Psoas muscle (tissue), 8 donors: Measurements from ENCODE around the gene EFNA3. TPM values are rescaled to one million over a fixed set of nuclear protein-coding genes. Genes with fewer than 3 reads are reported as not detected.

Experiments used
- ATAC-seq, 4 donors: fragments of 200-7000 bp; cut with Tn5 transposase; one replicate each; pipeline ENCODE4 v1.9.1; 2020; ENCODE audit warnings: moderate library complexity in 3 of 4, mild to moderate bottlenecking in 2 of 4
- DNase-seq, 2 donors: peaks; one replicate each; pipeline ENCODE4 v3.0.0-alpha.2; 2020
- H3K27ac ChIP-seq: fragments of 200-600 bp; one replicate; pipeline ENCODE4 v1.8.0; 2022
- H3K27me3 ChIP-seq, 3 donors: fragments of 200-600 bp in 1 of 3; one replicate each; pipeline versions ENCODE4 v1.6.1 to v1.8.0; 2013 to 2022; ENCODE audit warnings: low read length in 2 of 3, mild to moderate bottlenecking in 2 of 3, moderate library complexity in 1 of 3; ENCODE audit not compliant: insufficient read depth in 3 of 3
- H3K36me3 ChIP-seq, 2 donors: fragments of 200-600 bp in 1 of 2; one replicate each; pipeline versions ENCODE4 v1.6.1 to v1.8.0; 2013 to 2022; ENCODE audit warnings: low read depth in 1 of 2, mild to moderate bottlenecking in 1 of 2, moderate library complexity in 1 of 2; ENCODE audit not compliant: insufficient read depth in 1 of 2
- H3K4me1 ChIP-seq: fragments of 200-600 bp; one replicate; pipeline ENCODE4 v1.8.0; 2022
- H3K4me3 ChIP-seq: fragments of 200-600 bp; one replicate; pipeline ENCODE4 v1.8.0; 2022; ENCODE audit warnings: mild to moderate bottlenecking
- H3K9me3 ChIP-seq: fragments of 200-600 bp; one replicate; pipeline ENCODE4 v1.8.0; 2022
- WGBS, 3 donors: extraction: QIAGEN DNeasy Blood & Tissue Kit; methylation state at CpG; one replicate each; pipeline versions ENCODE4 v1.1.6 to v1.1.7; 2013; 5-methylcytosine and 5-hydroxymethylcytosine counted together
- intact Hi-C, 2 donors: fragments of 100-400 bp; cut with DNase I; formaldehyde crosslinking; loops; one replicate each; pipeline versions ENCODE4 v1.11.0 to v1.14.2; 2022
- polyA plus RNA-seq, 3 donors: library from polyadenylated mRNA; stranded (reverse); fragments of 200-250 nt; gene quantifications; one replicate each; pipeline ENCODE4 v1.2.3, GENCODE V29; 2013
- total RNA-seq, 4 donors: library from RNA; stranded (reverse); fragmentation: NEBNext Ultra II Directional in 2 of 4; extraction: Animal tissue kit (Norgen Biotek cat#: 25700) in 2 of 4; gene quantifications; one replicate each; pipeline versions ENCODE4 v1.2.1 to v1.2.4, GENCODE V29; 2021 to 2023
- TF ChIP-seq, protein P1 (sequence below): fragments of 200-600 bp; IDR thresholded peaks from one replicate; pipeline ENCODE4 v1.8.0; 2022; ENCODE audit warnings: antibody characterized with exemption
- donor health status: healthy with polysubstance abuse.
- donor health status: DM: no; HTN: no; CAD: no; lungs with moderate emphysema.
- donor health status: Bipolar disorder and iron deficiency.
- donor health status: healthy.
- donor health status: DM: yes; HTN: yes; CAD: no.
- donor health status: DM: no; HTN: no; CAD: no.
- donor health status: DM: no; HTN: no; CAD: no.
- donor health status: DM: yes; HTN: yes; CAD: no.

The EFNA3 gene
- total and polyA plus RNA-seq, 7 donors = 0.17 to 1.00 (median 0.48) TPM; not detected in 1

DNA sequence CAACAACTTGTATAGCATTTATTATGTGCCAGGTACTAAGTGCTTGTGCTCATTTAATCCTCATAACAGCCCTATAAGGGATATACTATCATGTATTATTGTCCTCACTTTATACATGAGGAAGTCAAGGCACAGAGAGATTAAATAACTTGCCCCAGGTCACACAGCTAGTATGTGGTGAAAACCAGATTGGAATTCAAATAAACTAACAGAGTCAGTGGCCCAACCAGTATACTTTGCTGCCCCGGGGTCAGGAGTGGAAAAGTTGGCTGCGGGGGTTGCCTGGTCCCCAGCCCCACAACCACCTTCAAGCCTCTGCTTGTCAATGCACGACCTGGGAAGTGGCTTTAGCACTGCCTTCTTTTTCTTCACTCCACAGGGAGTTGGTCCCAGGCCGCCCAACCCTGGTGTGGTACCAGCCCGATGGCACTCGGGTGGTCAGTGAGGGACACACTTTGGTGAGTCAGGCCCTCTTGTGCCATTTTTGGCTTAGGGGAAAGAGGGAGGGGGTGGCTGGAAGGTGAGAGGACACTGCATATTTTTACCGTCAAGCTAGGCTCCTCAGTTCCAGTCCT lies 25.0 kb upstream of the EFNA3 start:
- intact Hi-C loops = loop anchor here in 1 of 2 donors (10.0 kb wide), 1 partner anchor 499 kb away; the partner anchor contains the start of gene UBE2Q1
- no peak for ATAC-seq
- Histone ChIP-seq H3K4me3 (no peak overlapping the region), H3K36me3 (peaks cover 0 to 57% of the 10 kb centered on the region in 2 donors), H3K9me3 (no peaks in the 10 kb centered on the region), H3K4me1 (peaks cover 16% of the 10 kb centered on the region), H3K27ac (peak overlapping the region; percentile 0), H3K27me3 (no peaks in the 10 kb centered on the region)
- WGBS, 3 donors = 78 to 87% (median 83%) methylated on average over 7 of the region's 7 CpGs
- no peak for DNase-seq
- TF ChIP-seq, protein P1, sequence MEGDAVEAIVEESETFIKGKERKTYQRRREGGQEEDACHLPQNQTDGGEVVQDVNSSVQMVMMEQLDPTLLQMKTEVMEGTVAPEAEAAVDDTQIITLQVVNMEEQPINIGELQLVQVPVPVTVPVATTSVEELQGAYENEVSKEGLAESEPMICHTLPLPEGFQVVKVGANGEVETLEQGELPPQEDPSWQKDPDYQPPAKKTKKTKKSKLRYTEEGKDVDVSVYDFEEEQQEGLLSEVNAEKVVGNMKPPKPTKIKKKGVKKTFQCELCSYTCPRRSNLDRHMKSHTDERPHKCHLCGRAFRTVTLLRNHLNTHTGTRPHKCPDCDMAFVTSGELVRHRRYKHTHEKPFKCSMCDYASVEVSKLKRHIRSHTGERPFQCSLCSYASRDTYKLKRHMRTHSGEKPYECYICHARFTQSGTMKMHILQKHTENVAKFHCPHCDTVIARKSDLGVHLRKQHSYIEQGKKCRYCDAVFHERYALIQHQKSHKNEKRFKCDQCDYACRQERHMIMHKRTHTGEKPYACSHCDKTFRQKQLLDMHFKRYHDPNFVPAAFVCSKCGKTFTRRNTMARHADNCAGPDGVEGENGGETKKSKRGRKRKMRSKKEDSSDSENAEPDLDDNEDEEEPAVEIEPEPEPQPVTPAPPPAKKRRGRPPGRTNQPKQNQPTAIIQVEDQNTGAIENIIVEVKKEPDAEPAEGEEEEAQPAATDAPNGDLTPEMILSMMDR = no peak

DNA sequence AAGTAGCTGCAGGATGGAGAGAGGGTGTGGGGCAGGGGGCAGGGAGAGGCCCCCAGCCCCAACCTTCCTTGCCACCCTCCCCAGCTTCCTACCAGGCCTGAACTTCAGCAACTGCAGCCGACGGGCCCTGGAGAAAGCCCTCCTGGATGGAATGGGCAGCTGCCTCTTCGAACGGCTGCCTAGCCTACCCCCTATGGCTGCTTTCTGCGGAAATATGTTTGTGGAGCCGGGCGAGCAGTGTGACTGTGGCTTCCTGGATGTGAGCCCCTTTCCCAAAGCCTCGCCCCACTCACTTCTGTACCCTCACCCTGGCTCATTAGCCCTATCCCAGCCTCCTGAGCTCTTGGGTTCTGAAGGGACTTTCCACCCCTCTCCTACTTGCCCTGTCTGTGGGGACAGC lies 21.5 kb upstream of the EFNA3 start:
- DNase-seq = no peak
- H3K36me3 ChIP-seq = peaks cover 0 to 82% of the 10 kb centered on the region in 2 donors
- no peaks in the 10 kb centered on the region for H3K27me3 ChIP-seq
- TF ChIP-seq, protein P1 = no peak
- no peak overlapping the region for H3K27ac ChIP-seq
- no peak overlapping the region for H3K4me3 ChIP-seq
- H3K4me1 ChIP-seq = peaks cover 6% of the 10 kb centered on the region
- intact Hi-C loops = loop anchor here in 1 of 2 donors (10.0 kb wide), 1 partner anchor 502 kb away; the partner anchor contains the start of gene UBE2Q1
- 88 to 91% (median 90%) methylated on average over 8 of the region's 8 CpGs for WGBS, 3 donors
- no peaks in the 10 kb centered on the region for H3K9me3 ChIP-seq
- no peak for ATAC-seq

DNA sequence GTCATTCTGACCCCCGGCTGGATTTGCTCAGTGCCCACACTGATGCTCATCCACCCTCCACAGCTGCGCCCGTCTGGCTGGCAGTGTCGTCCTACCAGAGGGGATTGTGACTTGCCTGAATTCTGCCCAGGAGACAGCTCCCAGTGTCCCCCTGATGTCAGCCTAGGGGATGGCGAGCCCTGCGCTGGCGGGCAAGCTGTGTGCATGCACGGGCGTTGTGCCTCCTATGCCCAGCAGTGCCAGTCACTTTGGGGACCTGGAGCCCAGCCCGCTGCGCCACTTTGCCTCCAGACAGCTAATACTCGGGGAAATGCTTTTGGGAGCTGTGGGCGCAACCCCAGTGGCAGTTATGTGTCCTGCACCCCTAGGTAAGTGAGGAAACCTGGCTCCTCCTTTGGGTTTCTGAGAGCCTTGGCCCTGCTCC lies 20.8 kb upstream of the EFNA3 start:
- ATAC-seq = no peak
- H3K9me3 ChIP-seq = no peaks in the 10 kb centered on the region
- no peak for DNase-seq
- H3K4me3 ChIP-seq = no peak overlapping the region
- TF ChIP-seq, protein P1 = no peak
- no peak overlapping the region for H3K27ac ChIP-seq
- peaks cover 12% of the 10 kb centered on the region for H3K4me1 ChIP-seq
- 92 to 94% (median 93%) methylated on average over 13 of the region's 13 CpGs for WGBS, 3 donors
- H3K36me3 ChIP-seq = peaks cover 0 to 82% of the 10 kb centered on the region in 2 donors
- H3K27me3 ChIP-seq = no peaks in the 10 kb centered on the region
- intact Hi-C loops = loop anchor here in 1 of 2 donors (10.0 kb wide), 1 partner anchor 503 kb away; the partner anchor contains the start of gene UBE2Q1

DNA sequence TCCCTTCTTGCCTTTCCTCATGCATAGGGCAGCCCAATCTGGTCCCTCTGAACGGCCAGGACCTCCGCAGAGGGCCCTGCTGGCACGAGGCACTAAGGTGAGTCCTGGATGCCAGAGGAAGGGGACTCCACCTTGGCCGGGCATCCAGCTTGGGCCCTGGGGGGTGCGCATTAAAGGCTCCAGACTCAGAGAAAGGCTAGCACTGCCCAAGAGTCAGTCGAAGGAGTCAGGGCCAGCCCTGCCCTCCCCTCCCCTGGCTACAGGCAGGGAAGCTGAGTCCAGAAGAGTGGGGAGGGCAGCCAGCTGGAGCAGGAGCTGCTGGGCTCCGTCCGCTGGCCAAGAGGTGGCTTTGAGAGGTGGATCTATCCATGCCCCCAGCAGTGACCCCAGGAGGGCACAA lies 17.9 kb upstream of the EFNA3 start:
- intact Hi-C loops = loop anchor here in 1 of 2 donors (1.0 to 10.0 kb wide), 3 partner anchors 15 to 396 kb away; no protein-coding TSS in a partner anchor
- no peak for ATAC-seq
- WGBS, 3 donors = 70 to 73% (median 71%) methylated on average over 8 of the region's 8 CpGs

More for the DNA sequence above, 17.9 kb upstream of the EFNA3 start:
- Histone ChIP-seq H3K4me3 (no peak overlapping the region), H3K27ac (no peak overlapping the region), H3K4me1 (peaks cover 19% of the 10 kb centered on the region), H3K27me3 (no peaks in the 10 kb centered on the region), H3K36me3 (peaks cover 0 to 53% of the 10 kb centered on the region in 2 donors), H3K9me3 (no peaks in the 10 kb centered on the region)
- DNase-seq = no peak
- TF ChIP-seq, protein P1 = no peak
